K562 (cell line): ENCODE measurements around the gene RNF217. TPM values are rescaled to one million over a fixed set of nuclear protein-coding genes. Genes with fewer than 3 reads are reported as not detected.

Experiments used
- ATAC-seq: fragments of 200-7000 bp; cut with Tn5 transposase; 3 replicates; pipeline ENCODE4 v1.9.1; 2020; ENCODE audit warnings: moderate library complexity
- BruUV-seq: library from RNA; stranded (reverse); fragments of 400-500 nt; replicated peaks from 2 replicates; lab custom pipeline; 2021; lab: Mats Ljungman, UMichigan
- CTCF ChIA-PET: fragments of 300-600 bp; formaldehyde crosslinking; extraction: SDS; loops from one replicate; lab custom pipeline; 2021; ENCODE audit warnings: low intra/inter-chr PET ratio; lab: Yijun Ruan, JAX
- POLR2A ChIA-PET: fragments of 300-600, 350-650 bp; sonication (Branson Sonifier 250); formaldehyde crosslinking; extraction: SDS; loops from one replicate; lab custom pipeline; 2021; ENCODE audit warnings: antibody characterized with exemption, inconsistent platforms; lab: Yijun Ruan, JAX
- DNase-seq, 4 experiments: peaks; one replicate each; pipeline versions ENCODE4 v3.0.0 to v3.0.0-alpha.2; 2011 to 2018; ENCODE audit warnings: low spot score in 3 of 4, mixed read lengths in 3 of 4; ENCODE audit errors: extremely low read depth in 1 of 4
- FAIRE-seq: peaks from 2 replicates; lab custom pipeline; 2011; peaks lifted over from hg19 to GRCh38; lab: Jason Lieb, UNC
- H2AFZ ChIP-seq: 2 replicates; pipeline ENCODE4 v1.6.0; 2011; ENCODE audit warnings: low read depth, low read length, control low read depth, inconsistent platforms
- H3K27ac ChIP-seq: fragments of 200-600 bp; 3 replicates; pipeline ENCODE4 v1.8.0; 2011; ENCODE audit warnings: low read depth, mild to moderate bottlenecking, control low read depth, inconsistent platforms, low read length, moderate library complexity, mixed read lengths; ENCODE audit errors: extremely low read depth
- H3K27me3 ChIP-seq, 2 experiments: fragments of 300-600 bp in 1 of 2; 2 replicates in 1 of 2; 3 replicates in 1 of 2; pipeline versions ENCODE4 v1.6.0 to v1.8.0; 2011; ENCODE audit warnings: inconsistent platforms in 2 of 2, low read length in 2 of 2, mild to moderate bottlenecking in 1 of 2, mixed read lengths in 1 of 2, moderate library complexity in 1 of 2; ENCODE audit not compliant: control insufficient read depth in 2 of 2, insufficient read depth in 2 of 2
- H3K36me3 ChIP-seq: fragments of 300-600 bp; 3 replicates; pipeline ENCODE4 v1.8.0; 2011; ENCODE audit warnings: mild to moderate bottlenecking, low read length, inconsistent platforms; ENCODE audit not compliant: control insufficient read depth, insufficient read depth
- H3K4me1 ChIP-seq, 2 experiments: fragments of 200-600 bp in 1 of 2; replicated peaks in 1 of 2; 2 replicates in 1 of 2; 3 replicates in 1 of 2; pipeline versions ENCODE4 v1.5.1 to v1.8.0; 2011; ENCODE audit warnings: inconsistent platforms in 2 of 2, low read length in 2 of 2, mild to moderate bottlenecking in 1 of 2, mixed read lengths in 1 of 2, moderate library complexity in 1 of 2; ENCODE audit not compliant: control insufficient read depth in 2 of 2, insufficient read depth in 2 of 2
- H3K4me2 ChIP-seq: 2 replicates; pipeline ENCODE4 v1.6.1; 2011; ENCODE audit warnings: low read length, control low read depth, inconsistent platforms, mixed read lengths; ENCODE audit not compliant: insufficient read depth
- H3K4me3 ChIP-seq: fragments of 200-600 bp; sonication (generic), shearing (Covaris generic); 2 replicates; pipeline ENCODE4 v1.5.1; 2016; ENCODE audit warnings: control low read depth, inconsistent platforms
- H3K79me2 ChIP-seq: fragments of 200-600 bp; 3 replicates; pipeline ENCODE4 v1.8.0; 2011; ENCODE audit warnings: low read length, inconsistent platforms; ENCODE audit not compliant: control insufficient read depth, insufficient read depth
- H3K9ac ChIP-seq, 2 experiments: 2 replicates each; pipeline versions ENCODE4 v1.6.0 to v1.6.1; 2011; ENCODE audit warnings: low read depth in 2 of 2, low read length in 2 of 2, control low read depth in 1 of 2, inconsistent platforms in 1 of 2, mild to moderate bottlenecking in 1 of 2, mixed read lengths in 1 of 2; ENCODE audit not compliant: insufficient read depth in 1 of 2
- H3K9me1 ChIP-seq: one replicate; pipeline ENCODE4 v1.6.0; 2011; ENCODE audit warnings: inconsistent platforms, mild to moderate bottlenecking, low read length, moderate library complexity; ENCODE audit not compliant: control insufficient read depth, insufficient read depth
- H3K9me3 ChIP-seq: replicated peaks from 2 replicates; pipeline ENCODE4 v1.5.1; 2011; ENCODE audit warnings: low read depth, low read length, inconsistent platforms; ENCODE audit not compliant: control insufficient read depth, insufficient read depth
- H4K20me1 ChIP-seq: replicated peaks from 2 replicates; pipeline ENCODE4 v1.6.1; 2011; ENCODE audit warnings: low read length, inconsistent platforms, mixed read lengths; ENCODE audit not compliant: control insufficient read depth, insufficient read depth
- BDP1 ChIP-seq: IDR thresholded peaks from 3 replicates; pipeline ENCODE4 v1.6.1; 2011; ENCODE audit not compliant: insufficient read length, insufficient read depth
- BMI1 ChIP-seq: fragments of 150-350 bp; IDR thresholded peaks from 2 replicates; pipeline ENCODE4 v1.6.1; 2014; ENCODE audit warnings: low read length
- GABPB1 ChIP-seq: sonication (generic); formaldehyde crosslinking; IDR thresholded peaks from 2 replicates; pipeline ENCODE4 v1.8.0; 2022; ENCODE audit warnings: mild to moderate bottlenecking, missing genetic modification reagents
- JUN ChIP-seq, 2 experiments: sonication (generic) in 1 of 2; formaldehyde crosslinking in 1 of 2; IDR thresholded peaks; 2 replicates each; pipeline versions ENCODE4 v1.6.1 to v1.8.0; 2012 to 2022; ENCODE audit warnings: borderline replicate concordance in 2 of 2, mild to moderate bottlenecking in 2 of 2, improper control_type of control experiment in 1 of 2, low read depth in 1 of 2, low read length in 1 of 2, missing genetic modification reagents in 1 of 2
- MEF2D ChIP-seq: conservative IDR thresholded peaks from 2 replicates; pipeline ENCODE4 v1.6.1; 2016; ENCODE audit warnings: low read depth, missing genetic modification characterization, missing compliant biosample characterization
- NFATC3 ChIP-seq: fragments of 450-650 bp; IDR thresholded peaks from 2 replicates; pipeline ENCODE4 v1.6.1; 2017; ENCODE audit warnings: mild to moderate bottlenecking
- NR1H2 ChIP-seq: sonication (generic); formaldehyde crosslinking; IDR thresholded peaks from 2 replicates; pipeline ENCODE4 v1.4.0; 2020; ENCODE audit warnings: mild to moderate bottlenecking, missing genetic modification reagents
- NRF1 ChIP-seq, 2 experiments: fragments of 450-650 bp; IDR thresholded peaks in 1 of 2; conservative IDR thresholded peaks in 1 of 2; 2 replicates each; pipeline ENCODE4 v1.6.1; 2014; ENCODE audit warnings: mild to moderate bottlenecking in 2 of 2
- SNIP1 ChIP-seq: fragments of 450-650 bp; IDR thresholded peaks from 2 replicates; pipeline ENCODE4 v1.7.1; 2017; ENCODE audit warnings: low read depth, mild to moderate bottlenecking
- TRIM24 ChIP-seq, 2 experiments: fragments of 450-650 bp; IDR thresholded peaks; 2 replicates each; pipeline ENCODE4 v1.6.1; 2016
- TRIM28 ChIP-seq: fragments of 450-650 bp; IDR thresholded peaks from 2 replicates; pipeline ENCODE4 v1.6.1; 2017
- XRCC5 ChIP-seq: fragments of 200-400 bp; formaldehyde crosslinking; IDR thresholded peaks from 2 replicates; pipeline ENCODE4 v1.6.1; 2017; ENCODE audit warnings: low read depth, mild to moderate bottlenecking, low read length
- WGBS: fragments of 100-300 bp; shearing (Covaris generic); methylation state at CpG from one replicate; pipeline ENCODE4 v1.1.6; 2016; ENCODE audit warnings: low coverage, mixed read lengths; ENCODE audit not compliant: insufficient coverage; ENCODE audit errors: missing lambda C conversion rate; 5-methylcytosine and 5-hydroxymethylcytosine counted together
- in situ Hi-C: fragments of 300-500 bp; cut with MboI; formaldehyde crosslinking; loops from 4 replicates; pipeline ENCODE4 v1.15.0; 2018; ENCODE audit warnings: inconsistent platforms, mixed read lengths
- intact Hi-C: fragments of 100-400 bp; cut with micrococcal nuclease; formaldehyde crosslinking; loops from 2 replicates; pipeline ENCODE4 v1.14.2; 2022
- polyA plus RNA-seq, 8 experiments: library from polyadenylated mRNA; depleted of rRNA in 4 of 8; stranded (reverse) in 5 of 8; unstranded in 3 of 8; fragments of >200 nt; fragmentation: Nextera tagmentation in 2 of 8; fragmentation: Illumina TruSeq in 1 of 8; extraction: Ambion mirVana in 2 of 8; extraction: Trizol in 1 of 8; gene quantifications; 2 replicates each; pipeline versions ENCODE4 v1.2.1 to v1.2.3, GENCODE V29; 2011 to 2014; ENCODE audit warnings: inconsistent platforms in 1 of 8, missing spikeins in 1 of 8
- total RNA-seq, 7 experiments: library from RNA; depleted of rRNA in 6 of 7; stranded (reverse); fragments of >200 nt in 6 of 7; fragmentation: Illumina TruSeq in 2 of 7; extraction: Trizol in 2 of 7; gene quantifications; 2 replicates each; pipeline versions ENCODE4 v1.2.1 to v1.2.3, GENCODE V29; 2011 to 2021; ENCODE audit warnings: low replicate concordance in 1 of 7
- TF ChIP-seq, protein P1 (sequence below): sonication (generic); formaldehyde crosslinking; IDR thresholded peaks from 2 replicates; pipeline ENCODE4 v1.8.0; 2022; ENCODE audit warnings: mild to moderate bottlenecking, missing genetic modification reagents
- TF ChIP-seq, protein P2 (sequence below): fragments of 450-650 bp; IDR thresholded peaks from one replicate; pipeline ENCODE4 v1.6.1; 2018; ENCODE audit warnings: mild to moderate bottlenecking, moderate library complexity; ENCODE audit not compliant: partially characterized antibody
- TF ChIP-seq, protein P3 (sequence below): fragments of 450-650 bp; formaldehyde crosslinking; IDR thresholded peaks from 2 replicates; pipeline ENCODE4 v1.4.0; 2020; ENCODE audit warnings: mild to moderate bottlenecking, moderate library complexity
- TF ChIP-seq, protein P4 (sequence below), 2 experiments: IDR thresholded peaks; 2 replicates each; pipeline ENCODE4 v1.6.1; 2011; ENCODE audit warnings: borderline replicate concordance in 1 of 2, control low read depth in 1 of 2, low read depth in 1 of 2, low read length in 1 of 2, mild to moderate bottlenecking in 1 of 2, mixed read lengths in 1 of 2, moderate library complexity in 1 of 2; ENCODE audit not compliant: insufficient read depth in 1 of 2, insufficient read length in 1 of 2, poor library complexity in 1 of 2, severe bottlenecking in 1 of 2; ENCODE audit errors: extremely low read depth in 1 of 2

Gene RNF217
- total and polyA plus RNA-seq, 9 of the 15 experiments (the other 6 are each of a cell fraction or from before 2014, with no cell fraction given): 2.9 to 25.6 (median 12.0) TPM

DNA sequence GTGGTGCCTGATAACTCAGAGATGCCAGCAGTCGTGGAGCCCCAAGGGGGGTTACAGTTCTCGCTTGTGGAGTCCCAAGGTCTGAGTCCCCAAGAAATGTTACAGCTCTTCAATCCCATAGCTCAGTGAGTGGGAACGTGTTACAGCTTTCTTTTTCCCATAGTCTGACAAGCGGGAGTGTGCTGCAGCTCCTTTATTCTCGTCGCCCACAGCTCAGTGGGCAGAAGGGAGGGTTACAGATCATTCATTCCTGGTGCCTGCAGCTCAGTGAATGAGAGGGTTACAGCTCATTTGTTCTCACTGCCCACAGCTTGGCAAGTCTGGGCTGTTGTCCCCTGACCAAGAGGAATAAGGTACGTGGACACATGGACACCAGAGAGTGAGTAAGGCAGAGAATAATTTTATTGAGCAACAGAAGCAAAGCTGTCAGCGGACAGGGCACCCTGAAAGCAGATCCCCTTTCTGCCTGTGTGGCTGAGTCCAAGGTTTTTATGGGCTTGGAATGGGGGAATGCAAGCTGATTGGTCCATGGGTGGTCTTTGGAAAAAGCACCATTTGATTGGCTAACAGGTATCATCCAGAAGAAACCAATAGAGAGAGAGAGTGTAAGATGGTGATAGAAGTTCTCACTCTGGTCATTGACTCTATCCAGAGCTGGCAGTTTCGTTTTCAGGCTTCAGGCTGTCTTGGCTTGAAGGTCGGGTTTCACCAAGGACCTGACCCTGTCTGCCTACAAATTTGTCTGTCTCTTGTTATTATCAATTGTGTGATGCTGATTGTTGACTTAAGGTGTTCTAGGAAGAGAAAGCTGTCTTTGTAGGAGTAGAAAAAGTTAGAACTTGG is 16.4 kb downstream of the RNF217 start:
- Histone ChIP-seq H3K9me1 (no peaks in the 10 kb centered on the region), H3K79me2 (peaks cover 88% of the 10 kb centered on the region), H3K4me3 (no peak overlapping the region), H2AFZ (no peak overlapping the region), H3K27me3 (no peaks in the 10 kb centered on the region), H3K9ac (no peak overlapping the region), H3K36me3 (peaks cover 51% of the 10 kb centered on the region), H4K20me1 (peaks cover 2% of the 10 kb centered on the region; the same call in 1 of the 2 replicates), H3K4me1 (peaks cover 3 to 5% of the 10 kb centered on the region in 2 experiments; a peak in 3 of 5 replicates), H3K9me3 (peaks cover 11% of the 10 kb centered on the region), H3K4me2 (no peak overlapping the region), H3K27ac (no peak overlapping the region)
- CTCF ChIA-PET: no interaction called here
- in situ Hi-C loops (no loop called here), intact Hi-C loops (no loop called here)
- DNase-seq (no peak), FAIRE-seq (no peak), ATAC-seq (no peak)
- no TSS peak for BruUV-seq
- WGBS: 92% methylated on average over 8 of the region's 10 CpGs
- POLR2A ChIA-PET: interaction anchor here (0.6 to 1.6 kb wide), 6 partner anchors 10 to 219 kb away, joined by 3 to 4 read pairs (median 4); no protein-coding TSS in a partner anchor
- no peak for TF ChIP-seq SNIP1
- TF ChIP-seq NRF1 (conservative IDR thresholded peaks at IDR 0.05 in 1 of 2, IDR thresholded peaks at IDR 0.05 in 1 of 2): no peak
- no peak for TF ChIP-seq JUN (IDR thresholded peaks at IDR 0.05; ENCODE audit: borderline replicate concordance, low read depth, low read length)
- no peak for TF ChIP-seq JUN (CRISPR knock-in tag; IDR thresholded peaks at IDR 0.05; ENCODE audit: borderline replicate concordance)
- peak in 1 of 2 experiments; percentile 35; a peak in 1 of 4 replicates for TF ChIP-seq TRIM24 (IDR thresholded peaks at IDR 0.05)
- TF ChIP-seq, protein P1, sequence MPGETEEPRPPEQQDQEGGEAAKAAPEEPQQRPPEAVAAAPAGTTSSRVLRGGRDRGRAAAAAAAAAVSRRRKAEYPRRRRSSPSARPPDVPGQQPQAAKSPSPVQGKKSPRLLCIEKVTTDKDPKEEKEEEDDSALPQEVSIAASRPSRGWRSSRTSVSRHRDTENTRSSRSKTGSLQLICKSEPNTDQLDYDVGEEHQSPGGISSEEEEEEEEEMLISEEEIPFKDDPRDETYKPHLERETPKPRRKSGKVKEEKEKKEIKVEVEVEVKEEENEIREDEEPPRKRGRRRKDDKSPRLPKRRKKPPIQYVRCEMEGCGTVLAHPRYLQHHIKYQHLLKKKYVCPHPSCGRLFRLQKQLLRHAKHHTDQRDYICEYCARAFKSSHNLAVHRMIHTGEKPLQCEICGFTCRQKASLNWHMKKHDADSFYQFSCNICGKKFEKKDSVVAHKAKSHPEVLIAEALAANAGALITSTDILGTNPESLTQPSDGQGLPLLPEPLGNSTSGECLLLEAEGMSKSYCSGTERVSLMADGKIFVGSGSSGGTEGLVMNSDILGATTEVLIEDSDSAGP (CRISPR knock-in tag): no peak
- TF ChIP-seq, protein P2, sequence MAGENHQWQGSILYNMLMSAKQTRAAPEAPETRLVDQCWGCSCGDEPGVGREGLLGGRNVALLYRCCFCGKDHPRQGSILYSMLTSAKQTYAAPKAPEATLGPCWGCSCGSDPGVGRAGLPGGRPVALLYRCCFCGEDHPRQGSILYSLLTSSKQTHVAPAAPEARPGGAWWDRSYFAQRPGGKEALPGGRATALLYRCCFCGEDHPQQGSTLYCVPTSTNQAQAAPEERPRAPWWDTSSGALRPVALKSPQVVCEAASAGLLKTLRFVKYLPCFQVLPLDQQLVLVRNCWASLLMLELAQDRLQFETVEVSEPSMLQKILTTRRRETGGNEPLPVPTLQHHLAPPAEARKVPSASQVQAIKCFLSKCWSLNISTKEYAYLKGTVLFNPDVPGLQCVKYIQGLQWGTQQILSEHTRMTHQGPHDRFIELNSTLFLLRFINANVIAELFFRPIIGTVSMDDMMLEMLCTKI: no peak
- no peak for TF ChIP-seq MEF2D (tag)
- TF ChIP-seq BDP1: no peak
- TF ChIP-seq GABPB1 (CRISPR knock-in tag): no peak
- peak; percentile 66 for TF ChIP-seq TRIM28
- TF ChIP-seq NFATC3: no peak
- no peak for TF ChIP-seq BMI1
- TF ChIP-seq NR1H2 (CRISPR knock-in tag): no peak
- TF ChIP-seq XRCC5: no peak
- TF ChIP-seq, protein P3, sequence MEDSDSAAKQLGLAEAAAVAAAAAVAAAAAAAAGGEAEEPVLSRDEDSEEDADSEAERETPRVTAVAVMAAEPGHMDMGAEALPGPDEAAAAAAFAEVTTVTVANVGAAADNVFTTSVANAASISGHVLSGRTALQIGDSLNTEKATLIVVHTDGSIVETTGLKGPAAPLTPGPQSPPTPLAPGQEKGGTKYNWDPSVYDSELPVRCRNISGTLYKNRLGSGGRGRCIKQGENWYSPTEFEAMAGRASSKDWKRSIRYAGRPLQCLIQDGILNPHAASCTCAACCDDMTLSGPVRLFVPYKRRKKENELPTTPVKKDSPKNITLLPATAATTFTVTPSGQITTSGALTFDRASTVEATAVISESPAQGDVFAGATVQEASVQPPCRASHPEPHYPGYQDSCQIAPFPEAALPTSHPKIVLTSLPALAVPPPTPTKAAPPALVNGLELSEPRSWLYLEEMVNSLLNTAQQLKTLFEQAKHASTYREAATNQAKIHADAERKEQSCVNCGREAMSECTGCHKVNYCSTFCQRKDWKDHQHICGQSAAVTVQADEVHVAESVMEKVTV (CRISPR knock-in tag): no peak
- TF ChIP-seq, protein P4, sequence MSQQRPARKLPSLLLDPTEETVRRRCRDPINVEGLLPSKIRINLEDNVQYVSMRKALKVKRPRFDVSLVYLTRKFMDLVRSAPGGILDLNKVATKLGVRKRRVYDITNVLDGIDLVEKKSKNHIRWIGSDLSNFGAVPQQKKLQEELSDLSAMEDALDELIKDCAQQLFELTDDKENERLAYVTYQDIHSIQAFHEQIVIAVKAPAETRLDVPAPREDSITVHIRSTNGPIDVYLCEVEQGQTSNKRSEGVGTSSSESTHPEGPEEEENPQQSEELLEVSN (IDR thresholded peaks at IDR 0.05; ENCODE audit: borderline replicate concordance in 1 of 2, extremely low read depth in 1 of 2, insufficient read depth in 1 of 2, insufficient read length in 1 of 2, low read depth in 1 of 2, low read length in 1 of 2, poor library complexity in 1 of 2, severe bottlenecking in 1 of 2): no peak
